Hematopoietic multipotent progenitor cell treated with erythropoietin and hydrocortisone succinate and interleukin-3 and kit ligand, for 15 days (in vitro differentiated cells): Measurements from ENCODE around the gene GPN2.
"Not testable (repeated sequence)": the region's sequence is repeated elsewhere in the genome, so short reads cannot be mapped to it uniquely, and the experiment has no call there.

ENCODE experiments used
- DNase-seq: peaks from one replicate; pipeline ENCODE4 v3.0.0-alpha.2; 2015; ENCODE audit warnings: low spot score

The GPN2 gene

DNA sequence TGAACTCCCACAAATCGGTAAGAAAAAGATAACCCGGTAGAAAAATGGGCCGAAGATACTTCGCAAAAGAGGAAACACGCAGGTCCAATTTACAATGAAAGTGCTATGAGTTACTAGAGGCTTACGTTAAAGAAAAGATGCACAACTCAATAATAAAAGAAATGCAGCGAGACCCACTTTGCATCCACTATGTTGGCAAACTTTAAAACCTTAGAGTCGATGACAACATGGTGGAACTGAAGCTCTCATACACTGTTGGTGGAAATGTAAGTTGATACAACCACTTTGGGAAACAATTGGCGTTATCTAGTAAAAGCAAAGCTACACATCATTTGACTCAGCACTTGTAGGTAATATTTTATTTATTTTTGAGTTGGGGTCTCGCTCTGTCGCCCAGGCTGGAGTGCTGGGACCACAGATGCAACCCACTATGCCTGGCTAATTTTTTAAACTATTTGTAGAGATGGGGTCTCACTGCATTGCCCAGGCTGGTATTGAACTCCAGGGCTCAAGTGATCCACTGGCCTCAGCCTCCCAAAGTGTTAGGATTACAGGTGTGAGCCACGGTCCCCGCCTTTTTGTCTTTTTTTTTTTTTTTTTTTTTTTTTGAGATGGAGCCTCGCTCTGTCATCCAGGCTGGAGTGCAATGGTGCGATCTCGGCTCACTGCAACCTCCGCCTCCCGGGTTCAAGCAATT, 10.9 kb upstream of the GPN2 start:
- no peak for DNase-seq

DNA sequence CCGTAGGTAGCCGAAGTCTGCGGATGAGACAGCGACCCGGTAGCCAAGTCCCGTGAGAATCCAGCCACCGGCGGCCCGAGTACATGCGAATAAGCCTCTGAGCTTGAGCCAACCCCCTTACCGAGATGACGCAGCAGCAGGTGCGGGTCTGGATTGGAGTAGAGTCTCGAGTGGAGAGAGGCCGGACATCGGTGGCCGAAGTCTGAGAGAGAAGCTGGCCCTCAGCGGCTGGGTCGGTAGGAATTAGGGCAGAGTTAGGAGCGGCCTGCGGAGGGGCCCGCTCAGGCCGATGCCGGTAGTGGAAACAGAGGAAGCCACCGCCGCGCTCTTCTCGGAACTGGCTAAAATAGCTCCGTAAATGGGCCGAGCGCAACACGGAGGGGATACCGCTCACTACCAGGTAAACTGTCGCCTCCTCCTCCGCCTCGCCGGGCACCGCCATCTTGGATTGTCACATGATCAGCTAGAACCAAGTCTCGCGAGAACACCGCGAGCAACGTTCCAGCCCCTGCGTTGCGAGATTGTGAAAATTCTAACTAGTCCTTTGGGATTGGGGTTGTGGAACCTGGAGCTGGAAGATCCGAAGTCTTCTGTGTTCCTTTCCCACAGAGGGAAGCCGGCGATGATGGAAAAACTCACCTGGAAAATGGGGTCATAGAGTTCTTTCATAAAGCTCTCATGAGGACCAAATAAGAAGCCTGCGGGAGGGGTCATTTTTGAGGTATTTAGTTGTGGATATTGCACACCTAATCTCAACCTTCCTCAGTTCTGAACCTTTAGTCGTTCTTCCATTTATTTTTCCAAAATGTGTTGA, 10.1 kb upstream of the GPN2 start, which contains the start of gene GPATCH3:
GPATCH3 (minus strand) TSS at position 467 of the 814 bp plus-strand sequence; CDS start at position 442, 25 bp downstream.
- peak; percentile 94 for DNase-seq

- DNase-seq = no peak
Observed at GRCh38 chr1:26897351-26897750, 7.3 kb upstream of the GPN2 start.

- no peak for DNase-seq
Observed at GRCh38 chr1:26894263-26894662, 4.2 kb upstream of the GPN2 start.

DNA sequence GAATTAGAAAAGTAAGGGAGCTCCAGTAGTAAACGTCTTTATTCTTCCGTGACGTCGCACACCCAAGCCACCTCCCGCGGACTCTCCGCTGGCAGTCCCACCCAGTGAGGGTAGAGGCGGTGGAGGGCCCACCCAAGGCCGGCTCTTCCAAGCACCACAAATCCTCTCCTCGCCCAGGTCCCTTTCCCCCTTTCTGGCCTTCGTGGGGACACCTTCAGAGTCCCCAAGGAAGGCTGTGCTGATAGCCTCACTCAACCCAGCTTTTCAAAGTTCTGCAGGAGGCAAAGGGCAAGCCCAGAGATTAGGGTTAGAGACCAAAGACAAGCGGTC, 349 bp upstream of the GPN2 start:
- DNase-seq = no peak

DNA sequence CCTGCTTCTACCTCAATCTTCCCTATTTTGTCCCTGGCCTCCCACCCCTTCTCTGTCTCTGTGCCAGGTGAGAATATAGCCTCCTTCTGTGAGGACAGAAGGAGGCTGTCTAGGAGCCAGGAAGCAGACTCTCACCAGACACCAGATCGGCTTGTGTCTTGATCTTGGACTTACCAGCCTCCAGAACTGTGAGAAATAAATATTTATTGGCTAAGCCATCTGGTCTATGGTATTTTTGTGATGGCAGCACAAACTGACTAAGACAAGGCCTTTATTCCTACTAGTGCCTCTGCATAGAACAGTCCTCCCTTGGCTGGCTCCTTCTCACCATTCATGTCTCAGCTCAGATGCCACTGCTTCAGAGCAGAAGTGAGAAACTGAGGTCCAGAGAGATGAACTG, 1.9 kb downstream of the GPN2 start:
- no peak for DNase-seq

GRCh38 chr1:26887125-26887524, 3.0 kb downstream of the GPN2 start:
- DNase-seq = peak; percentile 38

DNA sequence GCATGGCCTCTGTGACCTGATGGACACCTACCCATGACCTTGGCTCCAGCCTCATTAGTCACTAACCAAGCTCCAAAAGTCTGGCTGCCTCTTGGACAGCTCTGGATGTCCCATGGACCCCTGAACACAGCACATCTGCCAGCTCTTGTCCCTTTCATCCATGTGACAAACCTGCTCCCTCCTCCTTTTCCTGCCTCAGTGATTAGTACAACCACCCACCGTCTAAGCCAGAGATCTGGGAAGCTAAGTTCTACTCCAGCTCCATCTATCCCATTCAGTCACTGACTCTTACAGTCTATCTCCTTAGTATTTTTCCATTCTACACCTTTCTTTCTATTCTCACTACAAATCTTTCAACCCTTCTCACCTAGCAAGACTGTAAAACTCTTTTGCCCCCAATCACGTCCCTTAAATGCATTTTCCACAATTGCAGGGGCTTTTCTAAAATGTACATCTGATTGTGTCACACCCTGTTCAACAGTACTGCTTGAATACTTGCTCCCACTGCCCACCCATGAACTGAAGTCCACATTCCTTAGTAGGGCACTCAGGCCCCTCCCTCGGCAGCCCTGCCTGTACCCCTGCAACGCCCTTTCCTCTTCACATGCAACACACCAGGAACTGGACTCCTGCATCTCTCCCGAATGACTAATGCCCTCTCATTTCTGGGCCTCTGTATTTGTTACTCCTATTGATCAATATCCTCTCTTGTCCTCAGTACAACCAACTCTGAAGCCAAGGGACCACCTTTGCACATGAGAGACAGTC, 7.2 kb downstream of the GPN2 start:
- no peak for DNase-seq

DNA sequence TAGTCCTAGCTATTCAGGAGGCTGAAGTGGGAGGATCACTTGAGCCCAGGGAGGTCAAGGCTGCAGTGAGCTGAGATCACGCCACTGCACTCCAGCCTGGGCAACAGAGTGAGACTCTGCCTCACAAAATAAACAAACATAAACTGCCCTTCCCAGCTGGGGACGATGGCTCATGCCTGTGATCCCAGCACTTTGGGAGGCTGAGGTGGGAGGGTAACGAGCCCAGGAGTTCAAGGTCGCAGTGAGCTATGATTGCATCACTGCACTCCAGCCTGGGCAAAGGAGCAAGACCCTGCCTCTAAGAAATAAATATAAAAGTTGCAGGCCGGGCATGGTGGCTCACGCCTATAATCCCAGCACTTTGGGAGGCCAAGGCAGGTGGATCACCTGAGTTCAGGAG, 8.5 kb downstream of the GPN2 start:
- DNase-seq = not testable (repeated sequence)

- DNase-seq = no peak
Observed at GRCh38 chr1:26879793-26880192, 10.3 kb downstream of the GPN2 start.

- DNase-seq = no peak
Observed at GRCh38 chr1:26877326-26877725, 12.8 kb downstream of the GPN2 start.

GRCh38 chr1:26874896-26875295, 15.2 kb downstream of the GPN2 start:
- DNase-seq = no peak

GRCh38 chr1:26873097-26873496, 17.0 kb downstream of the GPN2 start:
- DNase-seq = not testable (repeated sequence)

DNA sequence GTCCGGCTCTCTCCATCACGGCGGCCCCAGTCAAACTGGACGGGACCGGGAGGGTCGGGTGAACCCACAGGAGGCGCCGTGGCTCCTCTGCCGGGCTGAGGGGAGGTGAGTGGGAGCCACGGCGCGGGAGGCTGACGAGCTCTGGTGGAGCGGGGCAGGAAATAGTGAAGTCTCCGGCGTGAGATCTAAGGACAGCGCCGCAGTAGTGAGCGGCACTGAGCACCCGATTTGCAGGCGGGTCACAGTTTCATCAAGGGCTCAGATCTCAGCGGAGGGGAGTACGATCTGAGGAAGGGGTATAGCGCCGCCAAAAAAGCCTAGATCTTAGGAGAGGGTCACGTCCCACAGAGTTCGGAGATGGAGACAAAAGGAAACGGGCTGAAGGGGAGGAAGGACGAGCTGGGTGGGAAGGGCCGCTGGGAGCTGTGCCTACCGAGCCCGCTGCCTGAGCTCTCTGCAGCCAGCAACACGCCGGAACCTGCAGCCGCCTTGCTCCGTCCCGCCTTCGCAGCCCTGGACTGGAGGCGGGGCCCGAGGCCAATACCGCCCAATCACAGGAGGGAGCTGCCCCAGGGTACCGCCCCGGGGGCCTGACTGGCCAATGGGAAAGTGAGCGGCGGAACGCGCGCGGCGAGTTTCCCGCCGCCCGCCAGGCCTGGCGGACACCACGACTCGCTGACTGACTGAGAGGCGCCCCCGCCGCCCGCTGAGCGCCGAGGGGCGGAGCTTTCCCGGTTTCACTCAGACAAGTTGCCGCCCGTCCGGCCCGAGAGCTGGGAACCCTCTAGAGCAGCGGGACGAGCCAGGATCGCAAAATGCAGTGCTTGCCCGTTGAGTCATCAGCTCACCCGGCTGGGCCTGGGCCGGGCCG, 25.2 kb downstream of the GPN2 start:
- peak; percentile 94 for DNase-seq

GRCh38 chr1:26863685-26864077, 26.4 kb downstream of the GPN2 start:
- no peak for DNase-seq

DNA sequence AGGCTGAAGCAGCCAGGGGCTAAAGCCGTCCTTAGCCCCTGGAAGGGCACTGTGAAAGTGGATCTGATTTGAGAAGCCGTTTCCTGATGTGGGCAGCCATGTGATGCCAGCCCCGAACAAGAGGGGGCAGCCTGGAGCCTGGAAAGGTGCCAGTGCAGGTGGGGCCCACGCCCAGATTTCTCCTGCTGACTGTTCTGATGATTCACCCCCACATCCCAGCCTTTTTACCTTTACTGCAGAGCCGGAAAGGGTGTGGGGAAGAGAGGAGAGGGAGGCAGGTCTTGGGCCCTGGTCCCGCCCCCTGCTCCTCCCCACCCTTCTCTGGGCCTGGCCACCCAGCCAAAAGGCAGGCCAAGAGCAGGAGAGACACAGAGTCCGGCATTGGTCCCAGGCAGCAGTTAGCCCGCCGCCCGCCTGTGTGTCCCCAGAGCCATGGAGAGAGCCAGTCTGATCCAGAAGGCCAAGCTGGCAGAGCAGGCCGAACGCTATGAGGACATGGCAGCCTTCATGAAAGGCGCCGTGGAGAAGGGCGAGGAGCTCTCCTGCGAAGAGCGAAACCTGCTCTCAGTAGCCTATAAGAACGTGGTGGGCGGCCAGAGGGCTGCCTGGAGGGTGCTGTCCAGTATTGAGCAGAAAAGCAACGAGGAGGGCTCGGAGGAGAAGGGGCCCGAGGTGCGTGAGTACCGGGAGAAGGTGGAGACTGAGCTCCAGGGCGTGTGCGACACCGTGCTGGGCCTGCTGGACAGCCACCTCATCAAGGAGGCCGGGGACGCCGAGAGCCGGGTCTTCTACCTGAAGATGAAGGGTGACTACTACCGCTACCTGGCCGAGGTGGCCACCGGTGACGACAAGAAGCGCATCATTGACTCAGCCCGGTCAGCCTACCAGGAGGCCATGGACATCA, 27.1 kb downstream of the GPN2 start, which contains the start of gene SFN:
SFN (plus strand) TSS at position 369 of the 904 bp plus-strand sequence; CDS start at position 433, 64 bp downstream.
- peak; percentile 37 for DNase-seq

DNA sequence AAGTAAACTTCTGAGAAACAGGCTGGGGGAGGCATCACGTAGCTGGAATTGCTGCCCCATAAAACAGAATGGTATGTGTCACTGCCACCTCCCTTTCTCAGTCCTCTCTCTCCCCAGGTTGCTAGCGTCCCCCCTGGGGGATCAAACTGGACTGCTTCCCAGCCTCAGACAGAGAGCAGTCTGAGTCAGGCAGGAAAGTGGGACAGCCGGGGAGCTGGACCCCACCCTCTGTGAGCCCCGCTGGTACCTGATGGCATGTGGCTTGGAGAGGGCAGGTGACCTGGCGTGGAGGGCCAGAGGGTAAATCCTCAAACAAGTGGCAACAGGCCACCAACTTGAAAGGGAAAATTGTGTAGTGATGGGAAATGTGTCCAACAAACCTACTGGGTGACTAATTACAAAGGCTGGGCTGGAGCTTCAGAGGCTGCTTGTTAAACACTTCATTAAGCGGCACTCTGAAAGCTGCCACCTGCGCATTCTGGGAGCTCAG, 28.1 kb downstream of the GPN2 start:
- DNase-seq = no peak

DNA sequence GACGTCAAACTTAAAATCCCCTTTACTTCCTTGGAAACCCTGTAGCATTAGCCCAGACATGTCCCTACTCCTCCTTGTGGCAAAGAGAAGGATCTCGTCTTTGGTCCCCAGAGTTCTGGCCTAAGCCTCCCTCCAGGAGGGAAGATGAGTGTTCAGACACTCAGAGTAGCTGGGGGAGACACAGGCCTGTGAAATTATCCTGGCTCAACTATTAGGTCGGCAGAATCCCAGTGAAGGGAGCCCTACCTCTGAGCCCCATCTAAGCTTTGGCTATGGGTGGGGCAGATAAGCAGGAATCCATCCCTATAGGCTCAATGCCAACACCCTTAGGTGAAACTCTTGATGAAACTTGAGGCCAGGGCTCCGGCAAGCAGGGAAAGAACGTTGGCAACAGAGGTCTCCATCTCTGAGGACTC, 28.8 kb downstream of the GPN2 start:
- DNase-seq = no peak

DNA sequence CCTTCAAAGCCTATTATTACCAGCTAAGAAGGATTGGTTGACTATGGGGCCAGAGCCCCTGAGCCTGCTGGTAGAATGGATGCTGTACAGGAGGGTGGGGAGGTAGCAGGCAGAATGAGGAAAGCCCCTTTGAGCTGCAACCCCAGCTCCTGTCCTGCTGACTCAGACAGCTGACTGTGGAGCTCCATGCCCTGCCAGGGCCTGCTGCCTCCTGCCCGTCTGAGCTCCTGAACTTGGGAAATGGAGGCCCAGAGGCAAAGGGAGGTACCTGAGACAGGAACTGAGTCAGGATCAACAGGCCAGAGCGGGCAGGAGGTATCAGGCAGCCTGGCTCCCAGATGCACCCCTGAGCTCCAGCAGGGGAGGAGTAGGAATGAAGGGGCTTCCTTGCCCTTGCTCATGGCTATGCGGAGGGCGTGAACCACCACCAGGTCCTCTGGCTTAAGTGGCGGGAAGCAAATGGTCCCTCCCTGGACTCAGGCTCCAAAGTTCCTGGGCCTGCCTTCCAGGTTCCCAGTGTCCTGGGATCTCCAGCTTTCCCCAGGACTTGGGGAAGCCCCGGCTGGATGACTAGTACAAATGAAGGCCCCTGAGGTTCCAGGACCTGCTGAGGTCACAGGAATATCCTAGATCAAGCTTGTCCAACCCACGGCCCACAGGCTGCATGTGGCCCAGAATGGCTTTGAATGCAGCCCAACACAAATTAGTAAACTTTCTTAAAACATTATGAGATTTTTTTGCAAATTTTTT, 31.0 kb downstream of the GPN2 start:
- DNase-seq = no peak

DNA sequence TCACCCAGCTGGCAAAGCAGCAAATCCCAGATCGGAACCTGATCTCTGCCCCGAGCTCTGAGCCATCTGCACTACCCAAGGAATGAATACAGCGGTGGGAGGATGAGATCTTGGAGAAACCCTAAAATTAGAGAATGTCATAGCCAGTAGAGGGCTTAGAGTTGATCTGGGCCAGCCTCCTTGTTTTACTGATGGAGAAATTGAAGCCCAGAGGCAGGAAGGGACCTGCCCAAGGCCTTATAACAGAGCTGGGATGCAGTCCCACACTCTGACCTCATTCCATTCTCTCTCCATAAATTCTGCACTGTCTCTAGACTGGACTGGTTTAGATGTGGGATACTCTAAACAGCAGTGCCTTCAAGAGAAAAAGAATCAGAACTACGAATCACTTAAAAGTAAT, 31.9 kb downstream of the GPN2 start:
- no peak for DNase-seq
